Activated CD8-positive, alpha-beta memory T cell treated with anti-CD3 and anti-CD28 coated beads, Interleukin-2, amount 50 U/mL, for 24 hours (primary cell): ENCODE measurements around the gene PRAMEF7.
"Not testable (repeated sequence)": the region's sequence is repeated elsewhere in the genome, so short reads cannot be mapped to it uniquely, and the experiment has no call there.

Experiments used
- DNase-seq: peaks from one replicate; pipeline ENCODE4 v3.0.0-alpha.2; 2020; ENCODE audit errors: extremely low read depth

Gene PRAMEF7

DNA sequence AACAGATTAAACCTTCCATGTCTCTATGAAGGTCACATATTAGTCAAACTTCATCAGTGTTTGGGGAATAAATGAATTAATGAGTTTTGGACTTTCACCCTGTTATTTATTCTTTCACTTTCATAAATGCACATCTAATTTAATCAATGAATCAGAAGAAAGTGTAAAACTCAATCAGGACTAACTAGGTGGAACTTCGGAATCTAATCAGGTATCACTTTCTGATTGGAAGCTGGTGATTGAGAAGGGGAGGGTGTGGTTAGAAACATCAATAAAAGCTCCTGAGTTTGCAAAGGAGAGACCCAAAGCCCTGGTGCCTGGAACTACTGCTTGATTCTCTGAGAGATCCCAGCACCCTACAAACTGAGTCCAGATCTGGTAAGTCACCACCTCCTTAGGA lies at the start of gene PRAMEF7:
Gene PRAMEF7, plus strand, starts transcription at position 301 of the 400 bp plus-strand sequence. CDS start 1,083 bp downstream, outside the sequence.
- not testable (repeated sequence) for DNase-seq

GRCh38 chr1:12878453-12878852 lies 38.0 kb upstream of the PRAMEF7 start:
- DNase-seq, result not testable (repeated sequence)

GRCh38 chr1:12886101-12886500 lies 30.3 kb upstream of the PRAMEF7 start, which contains the start of gene PRAMEF4:
Gene PRAMEF4, minus strand, starts transcription at chr1:12886201. Its CDS starts 2,807 bp downstream, at chr1:12883394.
- not testable (repeated sequence) for DNase-seq

DNA sequence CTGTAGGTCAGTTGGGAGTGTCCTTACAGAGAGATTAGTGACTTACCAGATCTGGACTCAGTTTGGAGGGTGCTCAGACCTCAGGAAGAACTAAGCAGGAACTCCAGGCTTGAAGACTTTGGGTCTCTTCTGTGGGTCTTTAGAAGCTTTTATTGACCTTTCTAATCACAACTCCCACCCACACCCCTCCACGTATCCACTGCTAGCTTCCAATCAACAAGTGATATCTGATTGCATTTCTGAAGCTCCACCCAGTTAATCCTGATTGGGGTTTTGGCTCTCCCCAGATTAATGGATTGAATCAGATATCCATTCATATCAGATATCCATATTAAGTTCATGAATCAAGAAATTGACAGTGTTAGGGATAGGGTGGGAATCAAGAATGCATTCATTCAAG lies 18.2 kb upstream of the PRAMEF7 start, which contains the start of gene PRAMEF10:
Gene PRAMEF10, minus strand, starts transcription at position 101 of the 400 bp plus-strand sequence. CDS start 2,423 bp downstream, outside the sequence.
- DNase-seq, result not testable (repeated sequence)

- DNase-seq, result not testable (repeated sequence)
Observed at GRCh38 chr1:12899186-12899585, 17.2 kb upstream of the PRAMEF7 start.

DNA sequence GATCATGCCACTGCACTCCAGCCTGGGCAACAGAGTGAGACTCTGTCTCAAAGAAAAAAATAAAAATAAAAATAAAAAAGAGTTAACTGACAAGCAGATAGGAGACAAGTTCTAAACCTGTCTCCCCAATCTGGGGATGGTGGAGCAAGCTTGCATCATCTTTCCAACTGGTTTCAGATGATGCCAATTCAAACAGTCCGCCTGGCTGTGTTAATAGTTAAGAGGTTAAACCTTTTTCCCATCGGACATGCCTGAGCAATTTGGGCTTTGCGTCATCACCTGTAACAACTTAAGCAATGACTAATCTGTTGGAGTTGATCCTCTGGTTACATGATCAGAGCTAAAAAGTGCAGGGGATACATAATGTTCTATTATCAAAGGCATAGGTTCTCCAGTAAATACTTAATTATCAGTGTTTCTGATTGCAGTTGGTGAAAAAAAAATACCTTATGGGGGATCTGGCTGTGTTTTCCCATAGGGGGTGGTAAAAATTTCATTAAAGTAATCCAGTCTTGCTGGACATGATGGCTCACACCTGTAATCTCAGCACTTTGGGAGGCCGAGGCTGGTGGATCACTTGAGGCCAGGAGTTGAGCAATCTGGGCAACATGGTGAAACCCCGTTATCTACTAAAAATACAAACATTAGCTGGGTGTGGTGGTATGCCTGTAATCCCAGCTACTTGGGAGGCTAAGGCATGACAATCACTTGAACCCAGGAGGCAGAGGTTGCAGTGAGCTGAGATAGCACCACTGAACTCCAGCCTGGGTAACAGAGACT lies 12.4 kb upstream of the PRAMEF7 start:
- not testable (repeated sequence) for DNase-seq

DNA sequence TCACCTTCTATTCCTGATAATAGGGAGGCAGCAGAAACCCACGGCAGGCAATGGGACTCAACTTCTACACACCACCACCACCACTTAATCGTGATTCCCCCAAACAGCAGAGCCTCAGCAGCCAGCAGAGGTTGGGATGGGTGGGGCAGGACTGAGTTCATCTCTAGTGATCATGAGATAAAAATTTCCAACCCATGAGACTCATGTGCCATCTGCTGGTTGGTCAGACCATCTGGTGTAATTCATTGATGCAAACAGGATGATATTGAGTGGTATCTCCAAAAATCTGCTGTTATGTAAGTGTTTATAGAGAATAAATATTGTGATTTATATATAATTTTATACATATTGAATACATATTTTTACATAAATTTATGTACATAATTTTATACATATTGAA lies 5.3 kb downstream of the PRAMEF7 start:
- DNase-seq, result not testable (repeated sequence)

GRCh38 chr1:12924368-12924767 lies 8.0 kb downstream of the PRAMEF7 start:
- not testable (repeated sequence) for DNase-seq

GRCh38 chr1:12947480-12947879 lies 31.1 kb downstream of the PRAMEF7 start, which contains the start of gene PRAMEF6:
Gene PRAMEF6, minus strand, starts transcription at chr1:12947580. Its CDS starts 5,062 bp downstream, at chr1:12942518.
- DNase-seq, result not testable (repeated sequence)
